ENCODE data around the gene LTBP2. TPM values are rescaled to one million over a fixed set of nuclear protein-coding genes. Genes with fewer than 3 reads are reported as not detected.

LTBP2 gene
- total and polyA plus RNA-seq, 2 of the 8 experiments (the other 6 are each of a cell fraction or from before 2014, with no cell fraction given) = 0.48 to 0.89 TPM

- Histone ChIP-seq H3K4me3 (ENCODE audit: extremely low read depth in 1 of 4, insufficient read depth in 2 of 4, low read depth in 3 of 4, low read length in 4 of 4) (no peak overlapping the region), H2BK20ac (ENCODE audit: low read length) (no peak overlapping the region), H4K20me1 (replicated peaks in 1 of 2; ENCODE audit: control insufficient read depth in 1 of 2, insufficient read depth in 2 of 2, low read length in 2 of 2) (no peaks in the 10 kb centered on the region), H3K4ac (replicated peaks; ENCODE audit: insufficient read length, low read depth, low read length) (no peak overlapping the region), H2AK5ac (ENCODE audit: low read depth, low read length) (no peak overlapping the region), H2BK5ac (ENCODE audit: low read depth, low read length) (no peak overlapping the region), H3K18ac (ENCODE audit: extremely low read depth, low read length) (no peak overlapping the region), H2BK12ac (ENCODE audit: low read depth, low read length) (no peak overlapping the region), H3K9ac (replicated peaks in 1 of 4; ENCODE audit: extremely low read depth in 1 of 4, low read depth in 3 of 4, low read length in 3 of 4) (no peak overlapping the region), H2AFZ (ENCODE audit: low read length) (no peak overlapping the region), H4K8ac (ENCODE audit: extremely low read depth, insufficient read depth, low read length) (no peak overlapping the region), H3K4me2 (ENCODE audit: insufficient read depth in 1 of 2, low read depth in 2 of 2, low read length in 2 of 2) (no peak overlapping the region), H3K23ac (ENCODE audit: insufficient read length) (no peak overlapping the region), H3K23me2 (ENCODE audit: low read depth, low read length) (no peaks in the 10 kb centered on the region), H3K27ac (ENCODE audit: low read depth, low read length) (no peak overlapping the region), H3K36me3 (ENCODE audit: control insufficient read depth in 2 of 4, insufficient read depth in 4 of 4, low read length in 3 of 4) (peaks cover 0 to 5% (median 2%) of the 10 kb centered on the region in 4 experiments; a peak in 2 of 8 replicates), H3K9me3 (ENCODE audit: insufficient read depth in 2 of 2, low read depth in 1 of 2, low read length in 1 of 2) (no peaks in the 10 kb centered on the region), H2BK15ac (ENCODE audit: low read length) (no peak overlapping the region), H3K14ac (ENCODE audit: insufficient read length) (no peak overlapping the region), H3K79me2 (ENCODE audit: control insufficient read depth in 1 of 2, insufficient read depth in 2 of 2, low read length in 2 of 2) (no peaks in the 10 kb centered on the region), H4K5ac (ENCODE audit: insufficient read length, low read depth, low read length) (no peak overlapping the region), H3K4me1 (replicated peaks in 1 of 4; ENCODE audit: control insufficient read depth in 3 of 4, insufficient read depth in 4 of 4, low read length in 3 of 4) (no peaks in the 10 kb centered on the region), H3K56ac (replicated peaks; ENCODE audit: insufficient read length, low read depth, low read length) (no peak overlapping the region), H3K27me3 (replicated peaks in 1 of 4; ENCODE audit: control insufficient read depth in 3 of 4, extremely low read depth in 1 of 4, insufficient read depth in 3 of 4, low read length in 3 of 4) (no peaks in the 10 kb centered on the region), H3K79me1 (ENCODE audit: low read depth, low read length) (no peaks in the 10 kb centered on the region), H4K91ac (replicated peaks; ENCODE audit: insufficient read length, low read length) (no peak overlapping the region), H2BK120ac (replicated peaks; ENCODE audit: low read depth, low read length) (no peak overlapping the region)
- TF ChIP-seq SAP30 (IDR thresholded peaks at IDR 0.05; ENCODE audit: insufficient read depth, insufficient replicate concordance, low read length) (no peak), TBP (IDR thresholded peaks at IDR 0.05; ENCODE audit: low read depth, low read length) (no peak), TEAD4 (IDR thresholded peaks at IDR 0.05; ENCODE audit: low read depth, low read length) (no peak), SIN3A (conservative IDR thresholded peaks at IDR 0.05 in 1 of 2, IDR thresholded peaks at IDR 0.05 in 1 of 2; ENCODE audit: low read depth in 1 of 2, low read length in 2 of 2) (no peak)
- ChIA-PET POLR2A (ENCODE audit: partially characterized antibody) (interaction anchor here (1.4 kb wide), 1 partner anchor 47 kb away, joined by 3 read pairs; no protein-coding TSS in a partner anchor), CTCF (ENCODE audit: partially characterized antibody) (interaction anchor here (1.2 to 2.2 kb wide), 3 partner anchors 12 to 47 kb away, joined by 3 to 12 read pairs (median 6); no protein-coding TSS in a partner anchor)
- no peak for DNase-seq (ENCODE audit: low read depth in 1 of 2, low spot score in 2 of 2)
- no peak for FAIRE-seq
- WGBS, 2 experiments (ENCODE audit: extremely low coverage in 1 of 2, insufficient coverage in 1 of 2, insufficient read length in 1 of 2, insufficient replicate concordance in 2 of 2, low coverage in 1 of 2, low lambda C conversion rate in 2 of 2, missing lambda C conversion rate in 1 of 2) = 70% methylated on average over 2 of the region's 2 CpGs; no CpG with 5 or more reads in 1 of the 2 experiments
Measured at GRCh38 chr14:74655599-74656395, 43.8 kb upstream of the LTBP2 start.

Measured in H1 (cell line).